ENCODE data around the gene YY1AP1.
A peak's percentile ranks its signal among the peaks of the same experiment; 100 is the strongest.
"Not testable (repeated sequence)": the region's sequence is repeated elsewhere in the genome, so short reads cannot be mapped to it uniquely, and the experiment has no call there.

YY1AP1 gene

DNA sequence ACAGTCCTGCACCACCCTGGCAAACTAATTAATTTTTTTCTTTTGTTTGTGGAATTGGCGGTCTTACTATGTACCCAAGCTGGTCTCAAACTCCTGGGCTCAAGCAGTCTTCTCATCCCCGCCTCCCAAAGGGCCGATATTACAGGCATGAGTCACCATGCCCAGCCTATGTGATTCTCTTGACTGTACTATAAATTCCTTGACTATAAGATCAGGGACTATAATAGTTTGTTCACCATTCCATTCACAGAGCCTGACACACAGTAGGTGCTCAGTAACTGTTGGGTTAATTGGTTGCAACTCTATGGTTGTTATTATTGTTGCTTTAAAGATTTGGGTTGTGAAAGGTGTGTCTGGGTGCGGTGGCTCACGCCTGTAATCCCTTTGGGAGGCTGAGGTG lies 17.6 kb upstream of the YY1AP1 start:
- H3K27ac Mint-ChIP-seq (ENCODE audit: low read depth) = no peak overlapping the region
- H3K36me3 Mint-ChIP-seq (ENCODE audit: insufficient read depth) = peaks cover 5% of the 10 kb centered on the region
- no peak for ATAC-seq (replicated peaks; ENCODE audit: extremely low read depth, poor library complexity, severe bottlenecking)

GRCh38 chr1:155704414-155704813 lies 15.8 kb upstream of the YY1AP1 start:
- not testable (repeated sequence) for H3K27ac Mint-ChIP-seq (ENCODE audit: low read depth); H3K36me3 Mint-ChIP-seq (ENCODE audit: insufficient read depth); DNase-seq (ENCODE audit: low spot score in 2 of 2); ATAC-seq (replicated peaks; ENCODE audit: extremely low read depth, poor library complexity, severe bottlenecking); H3K9me3 Mint-ChIP-seq; H3K4me3 Mint-ChIP-seq; H3K27me3 Mint-ChIP-seq
- H3K4me1 Mint-ChIP-seq = peaks cover 37% of the 10 kb centered on the region

More for the DNA sequence above, 17.6 kb upstream of the YY1AP1 start:
- H3K4me3 Mint-ChIP-seq = no peak overlapping the region
- DNase-seq (ENCODE audit: low spot score in 2 of 2) = no peak
- H3K27me3 Mint-ChIP-seq = no peaks in the 10 kb centered on the region
- no peaks in the 10 kb centered on the region for H3K9me3 Mint-ChIP-seq
- H3K4me1 Mint-ChIP-seq = peaks cover 31% of the 10 kb centered on the region

DNA sequence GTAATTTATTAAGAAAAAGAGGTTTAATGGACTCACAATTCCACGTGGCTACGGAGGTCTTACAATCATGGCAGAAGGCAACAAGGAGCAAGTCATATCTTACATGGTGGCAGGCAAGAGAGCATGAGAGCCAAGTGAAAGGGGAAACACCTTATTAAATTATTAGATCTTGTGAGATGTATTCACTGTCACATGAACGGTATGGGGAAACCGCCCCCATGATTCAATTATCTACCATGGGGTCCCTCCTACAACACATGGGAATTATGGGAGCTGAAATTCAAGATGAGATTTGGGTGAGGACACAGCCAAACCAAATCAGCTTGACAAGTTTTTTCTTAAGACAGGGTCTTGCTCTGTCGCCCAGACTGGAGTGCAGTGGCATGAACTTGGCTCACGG lies 14.6 kb upstream of the YY1AP1 start:
- no peaks in the 10 kb centered on the region for H3K27me3 Mint-ChIP-seq
- no peaks in the 10 kb centered on the region for H3K9me3 Mint-ChIP-seq
- H3K27ac Mint-ChIP-seq (ENCODE audit: low read depth) = no peak overlapping the region
- ATAC-seq (replicated peaks; ENCODE audit: extremely low read depth, poor library complexity, severe bottlenecking) (no peak), DNase-seq (ENCODE audit: low spot score in 2 of 2) (no peak)
- H3K36me3 Mint-ChIP-seq (ENCODE audit: insufficient read depth) = no peaks in the 10 kb centered on the region
- peaks cover 46% of the 10 kb centered on the region for H3K4me1 Mint-ChIP-seq
- H3K4me3 Mint-ChIP-seq = no peak overlapping the region

DNA sequence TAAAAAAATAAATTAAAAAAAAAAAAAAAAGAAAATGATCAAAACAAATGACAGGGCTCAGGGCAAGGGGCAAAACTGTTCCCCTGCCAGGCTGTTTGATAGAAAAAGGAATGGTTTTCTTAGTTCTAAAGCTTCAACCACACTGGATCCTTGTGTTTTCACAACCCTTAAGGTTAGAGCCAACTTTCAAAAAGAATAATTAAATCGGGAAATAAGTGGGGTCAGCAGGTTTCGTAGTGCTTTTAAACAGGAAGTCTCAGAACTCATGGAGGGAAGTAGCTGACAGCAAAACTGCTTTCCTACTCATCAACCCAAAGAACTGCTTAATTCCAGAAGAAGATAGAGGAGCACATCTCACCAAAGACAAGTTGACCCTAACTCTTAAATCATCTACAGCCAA lies 13.1 kb upstream of the YY1AP1 start:
- not testable (repeated sequence) for H3K4me3 Mint-ChIP-seq; ATAC-seq (replicated peaks; ENCODE audit: extremely low read depth, poor library complexity, severe bottlenecking); H3K9me3 Mint-ChIP-seq; H3K36me3 Mint-ChIP-seq (ENCODE audit: insufficient read depth); H3K27me3 Mint-ChIP-seq; DNase-seq (ENCODE audit: low spot score in 2 of 2)
- Mint-ChIP-seq H3K4me1 (peaks cover 43% of the 10 kb centered on the region), H3K27ac (ENCODE audit: low read depth) (peak overlapping the region; percentile 59)

DNA sequence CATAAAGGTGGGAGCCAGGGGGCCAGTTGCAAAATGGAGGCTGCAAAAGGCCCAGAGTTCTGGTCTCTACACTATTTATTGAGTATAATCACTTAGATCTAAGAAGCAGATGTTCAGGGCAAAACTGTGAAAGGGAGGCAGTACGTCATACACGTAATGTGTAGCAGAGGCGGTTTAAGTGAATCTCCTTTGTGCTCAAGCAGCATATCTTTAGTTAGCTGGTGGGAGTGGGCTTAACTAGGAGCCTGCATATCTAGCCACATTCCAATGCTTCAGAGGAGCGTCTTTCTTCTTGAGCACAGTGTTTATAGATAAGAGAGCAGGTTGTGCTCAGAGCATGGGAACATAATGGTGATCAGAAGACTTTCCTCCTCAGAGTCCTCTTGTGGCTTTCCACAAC lies 10.5 kb upstream of the YY1AP1 start:
- H3K27me3 Mint-ChIP-seq; H3K27ac Mint-ChIP-seq (ENCODE audit: low read depth): not testable (repeated sequence)
- peaks cover 51% of the 10 kb centered on the region for H3K4me1 Mint-ChIP-seq

DNA sequence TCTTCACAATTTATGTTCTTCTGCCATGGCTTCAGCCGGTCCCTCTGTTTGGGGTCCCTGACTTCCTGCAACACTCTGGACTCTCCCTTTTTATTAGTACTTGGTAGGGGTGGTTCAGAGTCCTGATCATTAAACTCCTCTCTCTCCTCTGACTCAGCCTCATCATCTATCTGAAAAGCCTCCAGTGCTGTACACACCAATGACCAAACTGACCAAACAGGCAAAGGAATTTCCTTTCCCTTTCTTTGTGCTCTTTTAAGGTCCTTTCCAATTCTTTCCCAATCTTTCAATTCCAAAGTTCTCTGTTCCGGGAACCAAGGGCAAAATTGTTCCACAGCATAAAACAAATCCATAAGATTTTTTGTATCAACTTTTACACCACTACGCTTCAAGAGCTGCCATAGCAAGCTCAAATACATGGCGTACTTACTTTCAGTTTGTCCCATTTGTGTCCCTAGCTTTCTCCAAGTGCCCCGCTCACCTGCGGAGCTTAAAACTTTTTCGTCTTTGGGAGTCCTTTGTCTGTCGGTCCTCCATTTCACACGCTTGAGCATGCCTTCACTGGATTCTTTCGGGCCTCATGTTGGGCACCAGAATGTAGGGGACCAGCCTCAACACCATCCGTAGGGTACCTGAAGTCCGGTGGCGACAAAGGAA lies 9.9 kb upstream of the YY1AP1 start:
- Mint-ChIP-seq H3K36me3 (ENCODE audit: insufficient read depth) (peaks cover 2% of the 10 kb centered on the region), H3K27me3 (no peaks in the 10 kb centered on the region), H3K4me3 (no peak overlapping the region), H3K27ac (ENCODE audit: low read depth) (no peak overlapping the region), H3K4me1 (peaks cover 51% of the 10 kb centered on the region), H3K9me3 (no peaks in the 10 kb centered on the region)
- ATAC-seq (replicated peaks; ENCODE audit: extremely low read depth, poor library complexity, severe bottlenecking) = no peak
- DNase-seq (ENCODE audit: low spot score in 2 of 2) = no peak

More for the DNA sequence above, 10.5 kb upstream of the YY1AP1 start:
- not testable (repeated sequence) for ATAC-seq (replicated peaks; ENCODE audit: extremely low read depth, poor library complexity, severe bottlenecking); DNase-seq (ENCODE audit: low spot score in 2 of 2); H3K4me3 Mint-ChIP-seq; H3K36me3 Mint-ChIP-seq (ENCODE audit: insufficient read depth); H3K9me3 Mint-ChIP-seq

- not testable (repeated sequence) for H3K27me3 Mint-ChIP-seq; DNase-seq (ENCODE audit: low spot score in 2 of 2); H3K36me3 Mint-ChIP-seq (ENCODE audit: insufficient read depth); H3K9me3 Mint-ChIP-seq; H3K27ac Mint-ChIP-seq (ENCODE audit: low read depth); H3K4me3 Mint-ChIP-seq; ATAC-seq (replicated peaks; ENCODE audit: extremely low read depth, poor library complexity, severe bottlenecking)
- H3K4me1 Mint-ChIP-seq = peaks cover 45% of the 10 kb centered on the region
Measured at GRCh38 chr1:155697616-155698015, 9.0 kb upstream of the YY1AP1 start.

- H3K4me1 Mint-ChIP-seq = peaks cover 45% of the 10 kb centered on the region
Measured at GRCh38 chr1:155697046-155697445, 8.5 kb upstream of the YY1AP1 start.

DNA sequence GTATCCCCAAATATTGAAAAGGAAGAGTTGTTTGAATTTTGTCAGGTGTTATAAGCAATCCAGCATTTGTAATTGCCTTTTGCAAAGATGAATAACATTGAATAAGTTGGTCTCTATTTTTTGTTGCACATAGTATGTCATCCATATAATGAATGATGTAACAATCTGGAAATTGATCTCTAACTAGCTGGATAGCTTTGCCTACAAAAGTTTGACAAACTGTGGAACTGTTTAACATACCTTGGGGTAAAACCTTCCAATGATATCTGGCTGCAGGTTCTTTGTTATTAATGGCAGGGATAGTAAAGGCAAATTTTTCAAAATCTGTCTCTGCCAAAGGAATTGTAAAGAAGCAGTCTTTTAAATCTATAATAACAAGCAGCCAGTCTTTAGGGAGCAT lies 8.0 kb upstream of the YY1AP1 start:
- peaks cover 4% of the 10 kb centered on the region for H3K36me3 Mint-ChIP-seq (ENCODE audit: insufficient read depth)
- H3K4me1 Mint-ChIP-seq = peaks cover 50% of the 10 kb centered on the region
- H3K27ac Mint-ChIP-seq (ENCODE audit: low read depth) = no peak overlapping the region
- DNase-seq (ENCODE audit: low spot score in 2 of 2) (no peak), ATAC-seq (replicated peaks; ENCODE audit: extremely low read depth, poor library complexity, severe bottlenecking) (no peak)
- H3K9me3 Mint-ChIP-seq = no peaks in the 10 kb centered on the region
- no peak overlapping the region for H3K4me3 Mint-ChIP-seq
- no peaks in the 10 kb centered on the region for H3K27me3 Mint-ChIP-seq

More at GRCh38 chr1:155697046-155697445, 8.5 kb upstream of the YY1AP1 start:
- Mint-ChIP-seq H3K4me3 (no peak overlapping the region), H3K36me3 (ENCODE audit: insufficient read depth) (peaks cover 2% of the 10 kb centered on the region), H3K9me3 (no peaks in the 10 kb centered on the region), H3K27me3 (no peaks in the 10 kb centered on the region), H3K27ac (ENCODE audit: low read depth) (no peak overlapping the region)
- DNase-seq (ENCODE audit: low spot score in 2 of 2) = no peak
- no peak for ATAC-seq (replicated peaks; ENCODE audit: extremely low read depth, poor library complexity, severe bottlenecking)

- ATAC-seq (replicated peaks; ENCODE audit: extremely low read depth, poor library complexity, severe bottlenecking) (no peak), DNase-seq (ENCODE audit: low spot score in 2 of 2) (no peak)
- H3K9me3 Mint-ChIP-seq = no peaks in the 10 kb centered on the region
- no peaks in the 10 kb centered on the region for H3K27me3 Mint-ChIP-seq
- H3K4me3 Mint-ChIP-seq = no peak overlapping the region
- H3K27ac Mint-ChIP-seq (ENCODE audit: low read depth) = no peak overlapping the region
- peaks cover 9% of the 10 kb centered on the region for H3K36me3 Mint-ChIP-seq (ENCODE audit: insufficient read depth)
- H3K4me1 Mint-ChIP-seq = peaks cover 57% of the 10 kb centered on the region
Measured at GRCh38 chr1:155695608-155696007, 7.0 kb upstream of the YY1AP1 start.

GRCh38 chr1:155695072-155695471 lies 6.5 kb upstream of the YY1AP1 start:
- Mint-ChIP-seq H3K4me3 (no peak overlapping the region), H3K4me1 (peaks cover 60% of the 10 kb centered on the region), H3K36me3 (ENCODE audit: insufficient read depth) (peaks cover 12% of the 10 kb centered on the region), H3K27me3 (no peaks in the 10 kb centered on the region), H3K9me3 (no peaks in the 10 kb centered on the region), H3K27ac (ENCODE audit: low read depth) (no peak overlapping the region)
- ATAC-seq (replicated peaks; ENCODE audit: extremely low read depth, poor library complexity, severe bottlenecking) (no peak), DNase-seq (ENCODE audit: low spot score in 2 of 2) (no peak)

DNA sequence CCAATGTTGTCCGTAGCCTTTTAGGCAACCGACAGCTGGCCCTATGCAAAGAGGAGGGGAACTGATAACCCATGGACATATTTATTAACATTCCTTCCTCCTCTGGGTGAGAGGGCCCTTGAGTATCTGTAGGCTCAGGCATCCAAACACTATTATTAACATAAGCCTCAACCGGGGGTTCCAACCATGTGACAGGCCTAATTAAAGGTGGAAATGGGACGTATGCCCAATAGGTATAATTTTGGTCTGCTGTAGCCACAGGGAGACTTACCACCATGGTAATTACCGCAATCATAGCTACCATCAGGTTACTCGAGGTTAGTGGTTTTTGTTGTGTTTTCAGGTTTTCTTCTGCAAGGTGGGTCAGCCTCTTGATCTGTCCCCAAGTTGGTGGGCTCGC lies 5.6 kb upstream of the YY1AP1 start:
- no peaks in the 10 kb centered on the region for H3K27me3 Mint-ChIP-seq
- peaks cover 65% of the 10 kb centered on the region for H3K4me1 Mint-ChIP-seq
- peaks cover 16% of the 10 kb centered on the region for H3K36me3 Mint-ChIP-seq (ENCODE audit: insufficient read depth)
- no peak for ATAC-seq (replicated peaks; ENCODE audit: extremely low read depth, poor library complexity, severe bottlenecking)
- H3K27ac Mint-ChIP-seq (ENCODE audit: low read depth) = no peak overlapping the region
- H3K9me3 Mint-ChIP-seq = no peaks in the 10 kb centered on the region
- DNase-seq (ENCODE audit: low spot score in 2 of 2) = no peak
- no peak overlapping the region for H3K4me3 Mint-ChIP-seq

DNA sequence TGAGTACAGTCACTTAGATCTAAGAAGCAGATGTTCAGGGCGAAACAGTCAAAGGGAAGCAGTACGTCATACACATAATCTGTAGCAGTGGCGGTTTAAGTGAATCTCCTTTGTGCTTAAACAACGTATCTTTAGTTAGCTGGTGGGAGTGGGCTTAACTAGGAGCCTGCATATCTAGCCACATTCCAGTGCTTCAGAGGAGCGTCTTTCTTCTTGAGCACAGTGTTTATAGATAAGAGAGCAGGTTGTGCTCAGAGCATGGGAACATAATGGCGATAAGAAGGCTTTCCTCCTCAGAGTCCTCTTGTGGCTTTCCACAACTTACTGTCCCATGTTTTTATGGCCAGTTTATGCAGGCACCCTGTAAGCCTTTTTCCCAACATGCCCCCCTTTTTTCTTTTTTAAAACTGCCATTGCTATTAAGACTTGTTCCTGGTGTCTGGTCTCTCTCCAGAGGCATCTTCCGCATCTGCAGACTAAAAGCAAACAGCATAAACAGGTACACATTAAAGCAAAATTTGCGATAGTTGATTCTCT lies 3.5 kb upstream of the YY1AP1 start:
- no peak for ATAC-seq (replicated peaks; ENCODE audit: extremely low read depth, poor library complexity, severe bottlenecking)
- H3K4me3 Mint-ChIP-seq = peak overlapping the region; percentile 98
- H3K4me1 Mint-ChIP-seq = peaks cover 55% of the 10 kb centered on the region
- no peak for DNase-seq (ENCODE audit: low spot score in 2 of 2)
- H3K9me3 Mint-ChIP-seq = no peaks in the 10 kb centered on the region
- no peak overlapping the region for H3K27ac Mint-ChIP-seq (ENCODE audit: low read depth)
- no peaks in the 10 kb centered on the region for H3K27me3 Mint-ChIP-seq
- H3K36me3 Mint-ChIP-seq (ENCODE audit: insufficient read depth) = peaks cover 27% of the 10 kb centered on the region

Data from central memory CD8-positive, alpha-beta T cell (primary cell).